NCI-H2196 treated with DMSO at 0.1 percent for 48 hours (cell line): Measurements from ENCODE around the gene BTBD19.
"Not testable (repeated sequence)": the region's sequence is repeated elsewhere in the genome, so short reads cannot be mapped to it uniquely, and the experiment has no call there.

ENCODE experiments used
- DNase-seq: peaks from one replicate; lab custom pipeline; 2025; ENCODE audit not compliant: unreplicated experiment; lab: John Stamatoyannopoulos, UW

BTBD19 gene

GRCh38 chr1:44828003-44828651 is 19.8 kb downstream of the BTBD19 start:
- DNase-seq = no peak

GRCh38 chr1:44828841-44829440 is 20.6 kb downstream of the BTBD19 start:
- DNase-seq = no peak

GRCh38 chr1:44829506-44830384 is 21.4 kb downstream of the BTBD19 start:
- DNase-seq = no peak

GRCh38 chr1:44830900-44831304 is 22.6 kb downstream of the BTBD19 start:
- no peak for DNase-seq

GRCh38 chr1:44831516-44831915 is 23.2 kb downstream of the BTBD19 start:
- DNase-seq = no peak

- no peak for DNase-seq
Measured at GRCh38 chr1:44832056-44832705, 23.9 kb downstream of the BTBD19 start.

GRCh38 chr1:44834328-44834727 is 26.0 kb downstream of the BTBD19 start:
- DNase-seq = no peak

GRCh38 chr1:44835738-44836675 is 27.7 kb downstream of the BTBD19 start:
- peak; percentile 61 for DNase-seq

GRCh38 chr1:44838294-44838693 is 30.0 kb downstream of the BTBD19 start:
- not testable (repeated sequence) for DNase-seq

GRCh38 chr1:44839576-44839975 is 31.3 kb downstream of the BTBD19 start:
- no peak for DNase-seq

GRCh38 chr1:44842486-44842861 is 34.2 kb downstream of the BTBD19 start:
- DNase-seq = no peak

GRCh38 chr1:44842862-44843655 is 34.7 kb downstream of the BTBD19 start, which contains the start of gene PTCH2:
PTCH2 (minus strand) TSS chr1:44843253; CDS start chr1:44842932, 321 bp downstream.
- no peak for DNase-seq

- DNase-seq = no peak
Measured at GRCh38 chr1:44846985-44847384, 38.7 kb downstream of the BTBD19 start.

GRCh38 chr1:44847845-44848244 is 39.5 kb downstream of the BTBD19 start:
- DNase-seq = no peak

GRCh38 chr1:44848456-44849181 is 40.3 kb downstream of the BTBD19 start:
- no peak for DNase-seq

GRCh38 chr1:44849575-44850132 is 41.3 kb downstream of the BTBD19 start:
- no peak for DNase-seq

- DNase-seq = no peak
Measured at GRCh38 chr1:44851308-44851707, 43.0 kb downstream of the BTBD19 start.

- DNase-seq = no peak
Measured at GRCh38 chr1:44853201-44853600, 44.9 kb downstream of the BTBD19 start.
